PC-9 (cell line): Measurements from ENCODE around the gene PRR14. TPM values are rescaled to one million over a fixed set of nuclear protein-coding genes. Genes with fewer than 3 reads are reported as not detected.

Experiments
- BruUV-seq: library from RNA; stranded (reverse); fragments of 400-500 nt; replicated peaks from 2 replicates; lab custom pipeline; 2021; lab: Mats Ljungman, UMichigan
- CTCF ChIA-PET: fragments of 300-600 bp; sonication (Branson Sonifier 250); formaldehyde crosslinking; loops from one replicate; lab custom pipeline; 2022; ENCODE audit warnings: antibody characterized with exemption; lab: Charles Lee
- POLR2A ChIA-PET: fragments of 300-600 bp; sonication (Branson Sonifier 250); formaldehyde crosslinking; loops from one replicate; lab custom pipeline; 2022; ENCODE audit warnings: antibody characterized with exemption; ENCODE audit not compliant: unreplicated experiment; lab: Charles Lee
- DNase-seq, 2 experiments: peaks; one replicate each; pipeline versions ENCODE4 v3.0.0 to v3.0.0-alpha.2; 2015 to 2022; ENCODE audit warnings: mixed read lengths in 1 of 2
- H2AFZ ChIP-seq: fragments of 200-600 bp; sonication (generic); 2 replicates; pipeline ENCODE4 v1.8.1; 2017; ENCODE audit warnings: antibody characterized with exemption
- H3F3A ChIP-seq: fragments of 200-600 bp; sonication (generic); 2 replicates; pipeline ENCODE4 v1.8.1; 2017; ENCODE audit warnings: antibody characterized with exemption, mild to moderate bottlenecking, low read depth; ENCODE audit not compliant: insufficient read depth
- H3K27ac ChIP-seq: fragments of 200-600 bp; sonication (generic); 2 replicates; pipeline ENCODE4 v1.6.1; 2016; ENCODE audit warnings: mixed run types
- H3K27me3 ChIP-seq: fragments of 200-600 bp; sonication (generic); 2 replicates; pipeline ENCODE4 v1.6.1; 2016; ENCODE audit warnings: low read depth, mixed run types; ENCODE audit not compliant: insufficient read depth
- H3K36me3 ChIP-seq: fragments of 200-600 bp; sonication (generic); 2 replicates; pipeline ENCODE4 v1.6.1; 2016; ENCODE audit warnings: low read depth, mixed run types
- H3K4me1 ChIP-seq: fragments of 200-600 bp; sonication (generic); replicated peaks from 2 replicates; pipeline ENCODE4 v1.6.1; 2016; ENCODE audit warnings: mixed run types; ENCODE audit not compliant: insufficient read depth
- H3K4me2 ChIP-seq: fragments of 200-600 bp; sonication (generic); 2 replicates; pipeline ENCODE4 v1.6.1; 2017; ENCODE audit warnings: mixed run types
- H3K4me3 ChIP-seq: fragments of 200-600 bp; sonication (generic); 2 replicates; pipeline ENCODE4 v1.6.1; 2016; ENCODE audit warnings: mixed run types
- H3K79me2 ChIP-seq: fragments of 200-600 bp; sonication (generic); 2 replicates; pipeline ENCODE4 v1.6.1; 2017; ENCODE audit warnings: low read depth, mixed run types
- H3K9me2 ChIP-seq: fragments of 200-600 bp; sonication (generic); 2 replicates; pipeline ENCODE4 v1.8.1; 2017; ENCODE audit warnings: mild to moderate bottlenecking; ENCODE audit not compliant: insufficient read depth
- H3K9me3 ChIP-seq: fragments of 200-600 bp; sonication (generic); 2 replicates; pipeline ENCODE4 v1.8.1; 2016; ENCODE audit warnings: low read depth; ENCODE audit not compliant: insufficient read depth
- H4K20me1 ChIP-seq: fragments of 200-600 bp; sonication (generic); 2 replicates; pipeline ENCODE4 v1.8.1; 2017; ENCODE audit not compliant: insufficient read depth
- CTCF ChIP-seq: fragments of 200-600 bp; sonication (generic); conservative IDR thresholded peaks from 2 replicates; pipeline ENCODE4 v1.6.1; 2017; ENCODE audit warnings: mixed run types, antibody characterized with exemption, mild to moderate bottlenecking, moderate library complexity
- EZH2 ChIP-seq: fragments of 200-600 bp; sonication (generic); IDR thresholded peaks from 2 replicates; pipeline ENCODE4 v1.8.0; 2017; ENCODE audit warnings: antibody characterized with exemption, low read depth
- intact Hi-C: fragments of 100-400 bp; cut with micrococcal nuclease; formaldehyde crosslinking; loops from one replicate; pipeline ENCODE4 v1.10.0; 2022; ENCODE audit not compliant: unreplicated experiment
- total RNA-seq: library from RNA; stranded (reverse); gene quantifications from 2 replicates; pipeline ENCODE4 v1.2.3, GENCODE V29; 2021

Gene PRR14
- total RNA-seq, 1 experiment from 2014 or later: 67.3 TPM

DNA sequence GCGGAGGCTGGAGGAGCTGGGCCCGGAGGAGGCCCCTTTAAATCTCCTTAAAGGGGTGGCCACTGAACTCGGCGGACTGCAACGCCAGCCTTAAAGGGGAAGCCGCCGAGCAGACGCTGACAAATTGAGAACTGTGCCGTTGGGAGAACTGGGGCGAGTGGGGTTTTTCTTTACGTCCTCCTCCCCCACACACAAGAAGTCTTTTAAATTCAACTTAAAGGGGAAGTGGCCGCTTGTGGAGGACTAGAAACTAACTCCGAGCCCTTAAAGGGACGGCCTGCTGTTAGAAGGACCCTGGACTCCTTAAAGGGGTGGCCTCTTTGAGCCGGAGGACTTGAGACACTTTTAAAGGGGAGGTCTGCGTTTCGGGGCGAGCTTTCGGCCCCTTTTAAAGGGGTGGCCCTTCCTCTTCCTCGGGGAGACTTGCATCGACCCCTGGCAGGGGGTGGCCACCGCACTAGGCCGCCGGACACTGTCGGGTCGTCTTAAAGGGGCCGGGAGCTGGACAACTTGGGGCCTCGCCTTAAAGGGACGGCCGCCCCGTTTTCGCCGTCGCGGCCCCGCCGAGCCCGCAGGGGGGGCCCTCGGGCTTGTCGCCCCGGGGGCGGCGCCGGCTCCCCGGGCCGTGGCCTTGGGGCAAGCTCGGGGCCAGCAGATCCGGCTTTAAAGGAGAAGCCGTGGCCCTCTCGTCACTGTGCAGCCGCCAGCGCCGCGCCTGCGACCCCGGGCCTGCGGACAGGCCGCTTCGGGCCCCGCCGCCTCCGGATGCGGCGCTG lies 8.2 kb downstream of the PRR14 start:
- peaks cover 21% of the 10 kb centered on the region for H4K20me1 ChIP-seq
- intact Hi-C loops: loop anchor here (1.0 to 10.0 kb wide), 17 partner anchors 25 to 796 kb away; partner anchors contain the start of genes ALDOA, ARMC5, CD2BP2 and CFAP119
- H3K4me1 ChIP-seq: peaks cover 26% of the 10 kb centered on the region
- peak overlapping the region; percentile 62 for H3K4me3 ChIP-seq
- H2AFZ ChIP-seq: peak overlapping the region; percentile 53
- H3K27ac ChIP-seq: peak overlapping the region; percentile 86
- peak overlapping the region; percentile 97 for H3K4me2 ChIP-seq
- no peaks in the 10 kb centered on the region for H3K27me3 ChIP-seq
- TSS peak; percentile 55 for BruUV-seq
- H3K9me2 ChIP-seq: no peaks in the 10 kb centered on the region
- TF ChIP-seq EZH2 (no peak), CTCF (peak; percentile 5; the same call in 1 of the 2 replicates)
- peaks cover 43% of the 10 kb centered on the region for H3K79me2 ChIP-seq
- peaks cover 26% of the 10 kb centered on the region for H3K36me3 ChIP-seq
- H3K9me3 ChIP-seq: no peaks in the 10 kb centered on the region
- H3F3A ChIP-seq: peaks cover 28% of the 10 kb centered on the region
- peak in 1 of 2 experiments; percentile 90 for DNase-seq
- POLR2A ChIA-PET: interaction anchor here (0.5 to 1.0 kb wide), 20 partner anchors 9 to 1711 kb away, joined by 3 to 15 read pairs (median 4); partner anchors contain the start of genes ALDOA, CTF1, DCTPP1 and PRR14
- CTCF ChIA-PET: interaction anchor here (0.5 to 1.5 kb wide), 9 partner anchors 25 to 565 kb away, joined by 3 to 10 read pairs (median 3); partner anchors contain the start of genes DCTPP1 and SETD1A

- no peaks in the 10 kb centered on the region for H3K9me2 ChIP-seq
- H3K9me3 ChIP-seq: no peaks in the 10 kb centered on the region
- peaks cover 26% of the 10 kb centered on the region for H3K4me1 ChIP-seq
- ChIA-PET CTCF (interaction anchor here (0.6 to 1.5 kb wide), 4 partner anchors 34 to 281 kb away, joined by 3 to 7 read pairs (median 4); partner anchors contain the start of genes DCTPP1 and ZNF48), POLR2A (interaction anchor here (0.5 to 1.0 kb wide), 5 partner anchors 38 to 602 kb away, joined by 4 to 11 read pairs (median 4); no protein-coding TSS in a partner anchor)
- peaks cover 26% of the 10 kb centered on the region for H3K36me3 ChIP-seq
- peak overlapping the region; percentile 97 for H3K4me2 ChIP-seq
- peaks cover 28% of the 10 kb centered on the region for H3F3A ChIP-seq
- intact Hi-C loops: loop anchor here (1.0 to 10.0 kb wide), 8 partner anchors 75 to 795 kb away; partner anchors contain the start of genes ALDOA, ARMC5, GDPD3 and STX4
- peak overlapping the region; percentile 67 for H2AFZ ChIP-seq
- H3K27ac ChIP-seq: peak overlapping the region; percentile 86
- no TSS peak for BruUV-seq
- DNase-seq: peak; percentile 49 to 72
- H3K79me2 ChIP-seq: peaks cover 43% of the 10 kb centered on the region
- peak overlapping the region; percentile 62 for H3K4me3 ChIP-seq
- TF ChIP-seq EZH2 (no peak), CTCF (0 out of 2 replicates have a peak, but pooled peaks have one; percentile 32)
- H3K27me3 ChIP-seq: no peaks in the 10 kb centered on the region
- H4K20me1 ChIP-seq: peaks cover 22% of the 10 kb centered on the region
These were observed 9.0 kb downstream of the PRR14 start for GRCh38 chr16:30659507-30660423.
